GM12872 (cell line): ENCODE data around the gene ZNF491.

ENCODE experiments used
- TF ChIP-seq, protein P1 (sequence below): IDR thresholded peaks from 3 replicates; pipeline ENCODE4 v1.5.1; 2011; ENCODE audit warnings: low read depth, mild to moderate bottlenecking, low read length, moderate library complexity; ENCODE audit not compliant: insufficient read depth

ZNF491 gene

DNA sequence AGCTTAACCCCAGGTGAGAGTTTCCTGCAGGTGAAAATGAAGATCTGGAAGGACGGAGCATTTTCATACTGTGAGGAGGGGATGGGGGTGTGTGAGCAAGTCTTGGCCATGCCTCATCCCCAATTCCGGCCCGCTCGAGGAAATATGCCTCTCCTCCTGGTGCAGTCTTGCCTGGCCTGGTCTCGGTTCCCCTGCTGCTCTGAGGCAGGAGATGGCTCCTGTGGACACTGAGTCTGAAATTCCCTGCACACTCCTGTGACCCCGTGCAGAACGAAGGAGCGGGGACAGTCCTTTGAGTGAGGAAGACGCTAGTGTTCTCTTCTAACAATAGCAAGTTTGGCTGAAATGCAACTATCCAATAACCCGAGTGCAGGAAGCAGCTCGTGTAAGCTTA lies 49.9 kb downstream of the ZNF491 start:
- TF ChIP-seq, protein P1, sequence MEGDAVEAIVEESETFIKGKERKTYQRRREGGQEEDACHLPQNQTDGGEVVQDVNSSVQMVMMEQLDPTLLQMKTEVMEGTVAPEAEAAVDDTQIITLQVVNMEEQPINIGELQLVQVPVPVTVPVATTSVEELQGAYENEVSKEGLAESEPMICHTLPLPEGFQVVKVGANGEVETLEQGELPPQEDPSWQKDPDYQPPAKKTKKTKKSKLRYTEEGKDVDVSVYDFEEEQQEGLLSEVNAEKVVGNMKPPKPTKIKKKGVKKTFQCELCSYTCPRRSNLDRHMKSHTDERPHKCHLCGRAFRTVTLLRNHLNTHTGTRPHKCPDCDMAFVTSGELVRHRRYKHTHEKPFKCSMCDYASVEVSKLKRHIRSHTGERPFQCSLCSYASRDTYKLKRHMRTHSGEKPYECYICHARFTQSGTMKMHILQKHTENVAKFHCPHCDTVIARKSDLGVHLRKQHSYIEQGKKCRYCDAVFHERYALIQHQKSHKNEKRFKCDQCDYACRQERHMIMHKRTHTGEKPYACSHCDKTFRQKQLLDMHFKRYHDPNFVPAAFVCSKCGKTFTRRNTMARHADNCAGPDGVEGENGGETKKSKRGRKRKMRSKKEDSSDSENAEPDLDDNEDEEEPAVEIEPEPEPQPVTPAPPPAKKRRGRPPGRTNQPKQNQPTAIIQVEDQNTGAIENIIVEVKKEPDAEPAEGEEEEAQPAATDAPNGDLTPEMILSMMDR, result no peak

DNA sequence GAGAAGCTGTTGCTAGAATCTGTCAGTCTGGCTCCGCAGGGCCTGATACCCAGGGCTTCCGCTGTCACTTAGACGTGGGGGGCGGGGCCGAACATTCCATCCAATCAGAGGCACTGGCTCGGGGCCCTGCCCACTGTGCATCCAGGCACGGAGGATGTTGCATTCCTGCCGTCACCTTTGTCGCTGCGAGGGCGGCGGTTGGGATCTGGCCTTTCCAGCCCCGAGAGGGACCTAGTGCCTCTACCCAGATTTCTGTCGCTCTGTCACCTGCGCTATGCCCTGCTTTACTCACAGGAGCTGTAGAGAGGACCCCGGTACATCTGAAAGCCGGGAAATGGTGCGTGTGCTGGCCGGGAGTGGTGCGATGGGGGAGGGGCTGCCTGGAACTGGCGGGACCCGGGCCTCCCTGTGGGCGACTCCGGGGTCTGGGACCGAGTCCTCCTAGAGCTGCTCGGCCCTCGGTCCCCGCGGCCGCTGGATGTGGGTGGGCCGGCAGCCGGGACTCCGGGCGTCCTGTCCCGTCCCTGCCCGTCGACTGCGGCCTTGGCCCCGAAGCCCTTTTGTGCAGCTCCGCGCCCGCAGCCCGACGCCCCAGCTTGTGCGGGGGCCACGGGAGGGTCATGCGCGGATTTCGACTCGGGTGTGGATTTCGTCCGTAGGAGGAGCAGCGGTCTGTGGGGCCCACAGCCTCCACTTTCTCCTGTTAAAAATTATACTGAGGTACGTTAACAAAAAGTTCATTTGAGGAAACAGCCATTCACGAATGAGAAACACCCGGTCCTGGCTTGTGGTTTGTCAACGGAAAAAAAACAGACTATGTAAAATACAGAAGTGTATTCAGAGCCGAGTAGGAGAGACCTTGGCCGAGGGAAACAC lies 50.5 kb downstream of the ZNF491 start, which contains the start of gene ZNF439:
Gene ZNF439, plus strand, starts transcription at position 133 of the 876 bp plus-strand sequence. Its CDS starts 142 bp downstream, at position 275.
- TF ChIP-seq, protein P1, result no peak

DNA sequence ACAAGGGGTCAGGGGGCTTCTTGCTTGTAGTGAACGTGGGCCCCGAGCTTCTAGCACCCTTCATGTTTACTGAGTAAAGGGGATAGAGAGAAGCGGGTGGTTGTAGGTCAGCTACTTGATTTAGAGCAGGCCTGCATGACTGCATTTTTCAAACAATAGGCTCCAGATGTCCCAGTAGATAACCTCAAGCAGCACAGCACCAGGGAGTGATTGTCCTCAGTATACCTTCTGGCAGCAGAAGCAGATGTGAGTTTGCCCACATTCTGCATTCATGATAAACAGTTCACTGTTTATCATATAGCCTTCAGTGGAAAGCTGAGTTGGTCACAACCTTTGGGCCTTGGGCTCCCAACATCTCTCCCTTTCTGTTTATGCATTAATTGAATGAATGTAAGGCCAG lies 55.0 kb downstream of the ZNF491 start:
- TF ChIP-seq, protein P1, result no peak

DNA sequence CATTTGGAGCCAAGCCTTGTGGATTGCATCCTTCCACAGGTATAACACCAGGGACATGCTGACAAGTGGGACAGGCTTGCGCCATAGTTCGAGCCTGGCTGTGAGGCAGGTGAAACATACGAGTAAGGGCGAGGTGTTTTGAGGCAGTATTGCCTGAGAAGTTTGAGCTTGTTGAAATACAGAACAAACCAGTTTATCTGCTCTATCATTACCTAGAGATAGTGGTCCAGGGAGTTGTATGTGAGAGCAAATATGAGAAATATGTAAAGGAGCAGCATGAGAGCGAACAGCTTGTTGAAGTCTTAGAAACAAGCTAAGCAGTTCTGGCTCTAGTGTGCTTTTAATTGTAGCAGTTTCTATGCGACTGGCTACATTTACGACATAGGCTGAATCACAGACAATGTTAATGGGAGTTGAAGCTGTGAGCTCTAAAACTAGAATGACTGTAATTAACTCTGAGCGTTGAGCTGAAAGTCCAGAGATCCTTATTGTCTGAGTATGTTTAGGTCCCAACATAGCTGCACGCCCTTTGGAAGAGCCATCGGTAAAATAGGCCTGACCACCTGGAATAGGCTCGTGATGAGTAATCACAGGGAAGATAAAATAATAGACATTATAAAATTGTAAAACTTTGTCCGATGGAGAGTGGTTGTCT lies 58.4 kb downstream of the ZNF491 start:
- TF ChIP-seq, protein P1, result no peak
